ENCODE data around the gene GID4. TPM values are rescaled to one million over a fixed set of nuclear protein-coding genes. Genes with fewer than 3 reads are reported as not detected.

Gene GID4
- total and polyA plus RNA-seq, 9 of the 15 experiments (the other 6 are each of a cell fraction or from before 2014, with no cell fraction given) = 1.2 to 6.4 (median 3.7) TPM

DNA sequence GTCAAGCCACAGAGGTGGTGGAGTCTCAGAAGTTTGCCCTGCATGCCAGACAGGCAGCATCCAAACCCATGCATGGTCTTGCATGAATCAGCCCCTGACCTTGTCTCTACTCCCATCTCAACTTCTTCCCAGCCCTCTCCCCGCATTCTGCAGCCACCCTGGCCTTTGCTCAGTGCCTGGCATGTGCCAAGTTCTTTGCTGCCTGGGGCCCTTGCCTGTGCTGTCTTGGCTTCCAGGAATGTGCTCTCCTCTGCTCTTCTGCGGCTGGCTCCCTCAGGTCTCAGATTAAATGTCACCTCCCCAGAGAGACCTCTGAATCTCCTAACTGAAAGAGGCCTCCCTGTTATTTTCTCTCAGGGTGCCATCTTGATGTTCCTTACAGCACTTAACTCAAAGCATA lies 48.9 kb upstream of the GID4 start:
- no peak overlapping the region for H2AFZ ChIP-seq (ENCODE audit: low read depth, low read length)
- H3K27ac ChIP-seq (ENCODE audit: extremely low read depth, low read depth, low read length) = no peak overlapping the region
- intact Hi-C loops (cut with micrococcal nuclease) (no loop called here), in situ Hi-C loops (cut with MboI) (no loop called here)
- 0% methylated on average over 1 of the region's 2 CpGs for WGBS (ENCODE audit: insufficient coverage, low coverage, missing lambda C conversion rate)
- FAIRE-seq (no peak), DNase-seq (ENCODE audit: extremely low read depth in 1 of 4, low spot score in 3 of 4) (no peak), ATAC-seq (no peak)
- peaks cover 0 to 31% of the 10 kb centered on the region in 2 experiments; a peak in 2 of 5 replicates for H3K27me3 ChIP-seq (ENCODE audit: control insufficient read depth in 2 of 2, insufficient read depth in 2 of 2, low read length in 2 of 2)
- ChIA-PET POLR2A (no interaction called here), CTCF (ENCODE audit: low intra/inter-chr PET ratio) (no interaction called here)
- no peak overlapping the region for H3K9ac ChIP-seq (ENCODE audit: insufficient read depth in 1 of 2, low read depth in 2 of 2, low read length in 2 of 2)
- H3K4me1 ChIP-seq (replicated peaks in 1 of 2; ENCODE audit: control insufficient read depth in 2 of 2, insufficient read depth in 2 of 2, low read length in 2 of 2) = no peaks in the 10 kb centered on the region; a peak in 1 of 5 replicates
- no peaks in the 10 kb centered on the region for H3K9me1 ChIP-seq (ENCODE audit: control insufficient read depth, insufficient read depth, low read length)
- BruUV-seq (replicated peaks) = no TSS peak
- no peaks in the 10 kb centered on the region for H3K79me2 ChIP-seq (ENCODE audit: control insufficient read depth, insufficient read depth, low read length)
- no peak overlapping the region for H3K4me3 ChIP-seq
- H3K4me2 ChIP-seq (ENCODE audit: insufficient read depth, low read length) = no peak overlapping the region
- no peaks in the 10 kb centered on the region for H4K20me1 ChIP-seq (replicated peaks; ENCODE audit: control insufficient read depth, insufficient read depth, low read length)
- H3K9me3 ChIP-seq (replicated peaks; ENCODE audit: control insufficient read depth, insufficient read depth, low read depth, low read length) = no peaks in the 10 kb centered on the region
- no peaks in the 10 kb centered on the region for H3K36me3 ChIP-seq (ENCODE audit: control insufficient read depth, insufficient read depth, low read length)
- TF ChIP-seq ARID3A (IDR thresholded peaks at IDR 0.05; ENCODE audit: borderline replicate concordance, low read depth, low read length) (no peak), SRSF3 (IDR thresholded peaks at IDR 0.05; ENCODE audit: insufficient read depth, low read length) (no peak), ZNF23 (CRISPR knock-in tag; IDR thresholded peaks at IDR 0.05) (no peak), MCM3 (IDR thresholded peaks at IDR 0.05) (no peak), LARP7 (IDR thresholded peaks at IDR 0.05) (no peak), FIP1L1 (IDR thresholded peaks at IDR 0.05; ENCODE audit: low read depth, low read length, poor library complexity, severe bottlenecking) (no peak), SUPT5H (IDR thresholded peaks at IDR 0.05) (no peak), CBX3 (IDR thresholded peaks at IDR 0.05; ENCODE audit: borderline replicate concordance in 1 of 2, low read length in 2 of 2) (no peak)
- TF ChIP-seq, protein P1, sequence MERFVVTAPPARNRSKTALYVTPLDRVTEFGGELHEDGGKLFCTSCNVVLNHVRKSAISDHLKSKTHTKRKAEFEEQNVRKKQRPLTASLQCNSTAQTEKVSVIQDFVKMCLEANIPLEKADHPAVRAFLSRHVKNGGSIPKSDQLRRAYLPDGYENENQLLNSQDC (CRISPR knock-in tag; IDR thresholded peaks at IDR 0.05) = no peak
